K562 (cell line): ENCODE data around the gene MAP3K14. TPM values are rescaled to one million over a fixed set of nuclear protein-coding genes. Genes with fewer than 3 reads are reported as not detected.

ENCODE experiments used
- ATAC-seq: fragments of 200-7000 bp; cut with Tn5 transposase; 3 replicates; pipeline ENCODE4 v1.9.1; 2020; ENCODE audit warnings: moderate library complexity
- BruUV-seq: library from RNA; stranded (reverse); fragments of 400-500 nt; replicated peaks from 2 replicates; lab custom pipeline; 2021; lab: Mats Ljungman, UMichigan
- CTCF ChIA-PET: fragments of 300-600 bp; formaldehyde crosslinking; extraction: SDS; loops from one replicate; lab custom pipeline; 2021; ENCODE audit warnings: low intra/inter-chr PET ratio; lab: Yijun Ruan, JAX
- POLR2A ChIA-PET: fragments of 300-600, 350-650 bp; sonication (Branson Sonifier 250); formaldehyde crosslinking; extraction: SDS; loops from one replicate; lab custom pipeline; 2021; ENCODE audit warnings: antibody characterized with exemption, inconsistent platforms; lab: Yijun Ruan, JAX
- DNase-seq, 4 experiments: peaks; one replicate each; pipeline versions ENCODE4 v3.0.0 to v3.0.0-alpha.2; 2011 to 2018; ENCODE audit warnings: low spot score in 3 of 4, mixed read lengths in 3 of 4; ENCODE audit errors: extremely low read depth in 1 of 4
- FAIRE-seq: peaks from 2 replicates; lab custom pipeline; 2011; peaks lifted over from hg19 to GRCh38; lab: Jason Lieb, UNC
- H2AFZ ChIP-seq: 2 replicates; pipeline ENCODE4 v1.6.0; 2011; ENCODE audit warnings: low read depth, low read length, control low read depth, inconsistent platforms
- H3K27ac ChIP-seq: fragments of 200-600 bp; 3 replicates; pipeline ENCODE4 v1.8.0; 2011; ENCODE audit warnings: low read depth, mild to moderate bottlenecking, control low read depth, inconsistent platforms, low read length, moderate library complexity, mixed read lengths; ENCODE audit errors: extremely low read depth
- H3K27me3 ChIP-seq, 2 experiments: fragments of 300-600 bp in 1 of 2; 2 replicates in 1 of 2; 3 replicates in 1 of 2; pipeline versions ENCODE4 v1.6.0 to v1.8.0; 2011; ENCODE audit warnings: inconsistent platforms in 2 of 2, low read length in 2 of 2, mild to moderate bottlenecking in 1 of 2, mixed read lengths in 1 of 2, moderate library complexity in 1 of 2; ENCODE audit not compliant: control insufficient read depth in 2 of 2, insufficient read depth in 2 of 2
- H3K36me3 ChIP-seq: fragments of 300-600 bp; 3 replicates; pipeline ENCODE4 v1.8.0; 2011; ENCODE audit warnings: mild to moderate bottlenecking, low read length, inconsistent platforms; ENCODE audit not compliant: control insufficient read depth, insufficient read depth
- H3K4me1 ChIP-seq, 2 experiments: fragments of 200-600 bp in 1 of 2; replicated peaks in 1 of 2; 2 replicates in 1 of 2; 3 replicates in 1 of 2; pipeline versions ENCODE4 v1.5.1 to v1.8.0; 2011; ENCODE audit warnings: inconsistent platforms in 2 of 2, low read length in 2 of 2, mild to moderate bottlenecking in 1 of 2, mixed read lengths in 1 of 2, moderate library complexity in 1 of 2; ENCODE audit not compliant: control insufficient read depth in 2 of 2, insufficient read depth in 2 of 2
- H3K4me2 ChIP-seq: 2 replicates; pipeline ENCODE4 v1.6.1; 2011; ENCODE audit warnings: low read length, control low read depth, inconsistent platforms, mixed read lengths; ENCODE audit not compliant: insufficient read depth
- H3K4me3 ChIP-seq: fragments of 200-600 bp; sonication (generic), shearing (Covaris generic); 2 replicates; pipeline ENCODE4 v1.5.1; 2016; ENCODE audit warnings: control low read depth, inconsistent platforms
- H3K79me2 ChIP-seq: fragments of 200-600 bp; 3 replicates; pipeline ENCODE4 v1.8.0; 2011; ENCODE audit warnings: low read length, inconsistent platforms; ENCODE audit not compliant: control insufficient read depth, insufficient read depth
- H3K9ac ChIP-seq, 2 experiments: 2 replicates each; pipeline versions ENCODE4 v1.6.0 to v1.6.1; 2011; ENCODE audit warnings: low read depth in 2 of 2, low read length in 2 of 2, control low read depth in 1 of 2, inconsistent platforms in 1 of 2, mild to moderate bottlenecking in 1 of 2, mixed read lengths in 1 of 2; ENCODE audit not compliant: insufficient read depth in 1 of 2
- H3K9me1 ChIP-seq: one replicate; pipeline ENCODE4 v1.6.0; 2011; ENCODE audit warnings: inconsistent platforms, mild to moderate bottlenecking, low read length, moderate library complexity; ENCODE audit not compliant: control insufficient read depth, insufficient read depth
- H3K9me3 ChIP-seq: replicated peaks from 2 replicates; pipeline ENCODE4 v1.5.1; 2011; ENCODE audit warnings: low read depth, low read length, inconsistent platforms; ENCODE audit not compliant: control insufficient read depth, insufficient read depth
- H4K20me1 ChIP-seq: replicated peaks from 2 replicates; pipeline ENCODE4 v1.6.1; 2011; ENCODE audit warnings: low read length, inconsistent platforms, mixed read lengths; ENCODE audit not compliant: control insufficient read depth, insufficient read depth
- ADNP ChIP-seq: fragments of 200-800 bp; sonication (Bioruptor generic); IDR thresholded peaks from 2 replicates; pipeline ENCODE4 v1.6.1; 2016; ENCODE audit warnings: missing genetic modification characterization, missing compliant biosample characterization
- DPF2 ChIP-seq: fragments of 450-650 bp; IDR thresholded peaks from 2 replicates; pipeline ENCODE4 v1.6.1; 2016
- ETV5 ChIP-seq: sonication (generic); formaldehyde crosslinking; IDR thresholded peaks from 2 replicates; pipeline ENCODE4 v1.4.0; 2020; ENCODE audit warnings: low read depth, mild to moderate bottlenecking, missing genetic modification reagents
- FOS ChIP-seq: IDR thresholded peaks from 3 replicates; pipeline ENCODE4 v1.6.1; 2011; ENCODE audit not compliant: insufficient read length; ENCODE audit errors: extremely low read depth
- GATAD2B ChIP-seq: fragments of 450-650 bp; IDR thresholded peaks from 2 replicates; pipeline ENCODE4 v1.6.1; 2017; ENCODE audit warnings: mild to moderate bottlenecking, borderline replicate concordance
- NCOA6 ChIP-seq: fragments of 450-650 bp; IDR thresholded peaks from 2 replicates; pipeline ENCODE4 v1.6.1; 2017; ENCODE audit warnings: mild to moderate bottlenecking
- PHF8 ChIP-seq: fragments of 200-600 bp; sonication (generic); IDR thresholded peaks from 2 replicates; pipeline ENCODE4 v1.6.1; 2012; ENCODE audit warnings: mixed run types, mild to moderate bottlenecking, inconsistent platforms, low read length, moderate library complexity, borderline replicate concordance
- SP2 ChIP-seq: IDR thresholded peaks from 2 replicates; pipeline ENCODE4 v1.6.1; 2011; ENCODE audit warnings: mild to moderate bottlenecking, low read depth, low read length, moderate library complexity; ENCODE audit not compliant: poor library complexity, severe bottlenecking; ENCODE audit errors: extremely low read depth
- TSC22D4 ChIP-seq: fragments of 450-650 bp; IDR thresholded peaks from 2 replicates; pipeline ENCODE4 v1.6.1; 2016; ENCODE audit warnings: missing genetic modification characterization, missing biosample characterization, control low read depth
- ZBTB7A ChIP-seq: IDR thresholded peaks from 2 replicates; pipeline ENCODE4 v1.6.1; 2011; ENCODE audit warnings: low read depth, mild to moderate bottlenecking, low read length, moderate library complexity, borderline replicate concordance; ENCODE audit not compliant: control insufficient read depth
- ZNF197 ChIP-seq: fragments of 200-800 bp; sonication (Bioruptor generic); IDR thresholded peaks from 2 replicates; pipeline ENCODE4 v1.6.1; 2016; ENCODE audit warnings: low read depth, missing genetic modification characterization, missing compliant biosample characterization
- WGBS: fragments of 100-300 bp; shearing (Covaris generic); methylation state at CpG from one replicate; pipeline ENCODE4 v1.1.6; 2016; ENCODE audit warnings: low coverage, mixed read lengths; ENCODE audit not compliant: insufficient coverage; ENCODE audit errors: missing lambda C conversion rate; 5-methylcytosine and 5-hydroxymethylcytosine counted together
- in situ Hi-C: fragments of 300-500 bp; cut with MboI; formaldehyde crosslinking; loops from 4 replicates; pipeline ENCODE4 v1.15.0; 2018; ENCODE audit warnings: inconsistent platforms, mixed read lengths
- intact Hi-C: fragments of 100-400 bp; cut with micrococcal nuclease; formaldehyde crosslinking; loops from 2 replicates; pipeline ENCODE4 v1.14.2; 2022
- polyA plus RNA-seq, 8 experiments: library from polyadenylated mRNA; depleted of rRNA in 4 of 8; stranded (reverse) in 5 of 8; unstranded in 3 of 8; fragments of >200 nt; fragmentation: Nextera tagmentation in 2 of 8; fragmentation: Illumina TruSeq in 1 of 8; extraction: Ambion mirVana in 2 of 8; extraction: Trizol in 1 of 8; gene quantifications; 2 replicates each; pipeline versions ENCODE4 v1.2.1 to v1.2.3, GENCODE V29; 2011 to 2014; ENCODE audit warnings: inconsistent platforms in 1 of 8, missing spikeins in 1 of 8
- total RNA-seq, 7 experiments: library from RNA; depleted of rRNA in 6 of 7; stranded (reverse); fragments of >200 nt in 6 of 7; fragmentation: Illumina TruSeq in 2 of 7; extraction: Trizol in 2 of 7; gene quantifications; 2 replicates each; pipeline versions ENCODE4 v1.2.1 to v1.2.3, GENCODE V29; 2011 to 2021; ENCODE audit warnings: low replicate concordance in 1 of 7
- TF ChIP-seq, protein P1 (sequence below): fragments of 450-650 bp; formaldehyde crosslinking; IDR thresholded peaks from 2 replicates; pipeline ENCODE4 v1.4.0; 2020; ENCODE audit warnings: mild to moderate bottlenecking, mixed read lengths
- TF ChIP-seq, protein P2 (sequence below): IDR thresholded peaks from 2 replicates; pipeline ENCODE4 v1.6.1; 2011; ENCODE audit warnings: borderline replicate concordance, low read depth, mild to moderate bottlenecking, moderate library complexity, low read length; ENCODE audit not compliant: insufficient read depth, poor library complexity, severe bottlenecking
- TF ChIP-seq, protein P3 (sequence below): sonication (generic); formaldehyde crosslinking; IDR thresholded peaks from 2 replicates; pipeline ENCODE4 v1.8.1; 2023; ENCODE audit warnings: mild to moderate bottlenecking, missing genetic modification reagents
- TF ChIP-seq, protein P4 (sequence below), 2 experiments: fragments of 450-650 bp in 1 of 2; sonication (generic) in 1 of 2; formaldehyde crosslinking in 1 of 2; IDR thresholded peaks in 1 of 2; conservative IDR thresholded peaks in 1 of 2; 2 replicates each; pipeline versions ENCODE4 v1.6.1 to v1.8.1; 2016 to 2023; ENCODE audit warnings: mild to moderate bottlenecking in 2 of 2, moderate library complexity in 2 of 2, inconsistent platforms in 1 of 2, missing genetic modification reagents in 1 of 2

MAP3K14 gene
- total and polyA plus RNA-seq, 9 of the 15 experiments (the other 6 are each of a cell fraction or from before 2014, with no cell fraction given), result 0.45 to 8.7 (median 3.2) TPM

DNA sequence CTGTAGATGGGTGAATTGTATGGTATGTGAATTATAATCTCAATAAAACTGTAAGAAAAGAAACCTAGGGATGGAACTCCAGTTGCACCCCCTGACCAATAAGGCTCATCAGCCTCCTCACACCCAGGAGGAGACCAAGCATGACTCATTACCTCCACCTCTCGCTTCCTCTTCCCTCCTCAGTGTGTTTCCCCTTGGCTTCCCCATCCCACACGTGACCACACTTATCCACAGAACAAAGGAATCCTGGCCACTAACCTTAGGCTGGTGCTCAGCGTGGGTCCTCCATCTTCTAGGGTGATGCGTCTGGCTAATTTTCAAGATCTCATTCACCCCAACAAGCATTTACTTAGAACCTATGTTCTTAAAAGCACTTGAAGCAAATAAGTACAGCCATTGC, 36.2 kb upstream of the MAP3K14 start:
- in situ Hi-C loops (no loop called here), intact Hi-C loops (no loop called here)
- Histone ChIP-seq H2AFZ (no peak overlapping the region), H3K4me1 (peaks cover 0 to 6% of the 10 kb centered on the region in 2 experiments; a peak in 4 of 5 replicates), H3K9ac (no peak overlapping the region), H3K27ac (no peak overlapping the region), H3K27me3 (no peaks in the 10 kb centered on the region), H4K20me1 (no peaks in the 10 kb centered on the region), H3K4me2 (no peak overlapping the region; the same call in 1 of the 2 replicates), H3K4me3 (no peak overlapping the region), H3K79me2 (no peaks in the 10 kb centered on the region), H3K9me1 (no peaks in the 10 kb centered on the region), H3K36me3 (no peaks in the 10 kb centered on the region), H3K9me3 (no peaks in the 10 kb centered on the region)
- CTCF ChIA-PET, result no interaction called here
- 13% methylated on average over 4 of the region's 4 CpGs for WGBS
- POLR2A ChIA-PET, result no interaction called here
- peak in 3 of 4 experiments; percentile 27 to 43 (median 42) for DNase-seq
- FAIRE-seq, result no peak
- peak; percentile 60; the same call in 2 of the 3 replicates for ATAC-seq
- BruUV-seq, result no TSS peak
- TF ChIP-seq PHF8, result no peak
- TF ChIP-seq, protein P1, sequence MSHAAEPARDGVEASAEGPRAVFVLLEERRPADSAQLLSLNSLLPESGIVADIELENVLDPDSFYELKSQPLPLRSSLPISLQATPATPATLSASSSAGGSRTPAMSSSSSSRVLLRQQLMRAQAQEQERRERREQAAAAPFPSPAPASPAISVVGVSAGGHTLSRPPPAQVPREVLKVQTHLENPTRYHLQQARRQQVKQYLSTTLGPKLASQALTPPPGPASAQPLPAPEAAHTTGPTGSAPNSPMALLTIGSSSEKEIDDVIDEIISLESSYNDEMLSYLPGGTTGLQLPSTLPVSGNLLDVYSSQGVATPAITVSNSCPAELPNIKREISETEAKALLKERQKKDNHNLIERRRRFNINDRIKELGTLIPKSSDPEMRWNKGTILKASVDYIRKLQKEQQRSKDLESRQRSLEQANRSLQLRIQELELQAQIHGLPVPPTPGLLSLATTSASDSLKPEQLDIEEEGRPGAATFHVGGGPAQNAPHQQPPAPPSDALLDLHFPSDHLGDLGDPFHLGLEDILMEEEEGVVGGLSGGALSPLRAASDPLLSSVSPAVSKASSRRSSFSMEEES (CRISPR knock-in tag), result no peak
- TF ChIP-seq, protein P2, sequence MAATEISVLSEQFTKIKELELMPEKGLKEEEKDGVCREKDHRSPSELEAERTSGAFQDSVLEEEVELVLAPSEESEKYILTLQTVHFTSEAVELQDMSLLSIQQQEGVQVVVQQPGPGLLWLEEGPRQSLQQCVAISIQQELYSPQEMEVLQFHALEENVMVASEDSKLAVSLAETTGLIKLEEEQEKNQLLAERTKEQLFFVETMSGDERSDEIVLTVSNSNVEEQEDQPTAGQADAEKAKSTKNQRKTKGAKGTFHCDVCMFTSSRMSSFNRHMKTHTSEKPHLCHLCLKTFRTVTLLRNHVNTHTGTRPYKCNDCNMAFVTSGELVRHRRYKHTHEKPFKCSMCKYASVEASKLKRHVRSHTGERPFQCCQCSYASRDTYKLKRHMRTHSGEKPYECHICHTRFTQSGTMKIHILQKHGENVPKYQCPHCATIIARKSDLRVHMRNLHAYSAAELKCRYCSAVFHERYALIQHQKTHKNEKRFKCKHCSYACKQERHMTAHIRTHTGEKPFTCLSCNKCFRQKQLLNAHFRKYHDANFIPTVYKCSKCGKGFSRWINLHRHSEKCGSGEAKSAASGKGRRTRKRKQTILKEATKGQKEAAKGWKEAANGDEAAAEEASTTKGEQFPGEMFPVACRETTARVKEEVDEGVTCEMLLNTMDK, result no peak
- TF ChIP-seq, protein P3, sequence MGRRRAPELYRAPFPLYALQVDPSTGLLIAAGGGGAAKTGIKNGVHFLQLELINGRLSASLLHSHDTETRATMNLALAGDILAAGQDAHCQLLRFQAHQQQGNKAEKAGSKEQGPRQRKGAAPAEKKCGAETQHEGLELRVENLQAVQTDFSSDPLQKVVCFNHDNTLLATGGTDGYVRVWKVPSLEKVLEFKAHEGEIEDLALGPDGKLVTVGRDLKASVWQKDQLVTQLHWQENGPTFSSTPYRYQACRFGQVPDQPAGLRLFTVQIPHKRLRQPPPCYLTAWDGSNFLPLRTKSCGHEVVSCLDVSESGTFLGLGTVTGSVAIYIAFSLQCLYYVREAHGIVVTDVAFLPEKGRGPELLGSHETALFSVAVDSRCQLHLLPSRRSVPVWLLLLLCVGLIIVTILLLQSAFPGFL, result no peak
- TF ChIP-seq ZNF197 (CRISPR knock-in tag), result no peak
- no peak for TF ChIP-seq SP2
- no peak for TF ChIP-seq TSC22D4 (tag)
- no peak for TF ChIP-seq NCOA6
- no peak for TF ChIP-seq GATAD2B
- TF ChIP-seq, protein P4, sequence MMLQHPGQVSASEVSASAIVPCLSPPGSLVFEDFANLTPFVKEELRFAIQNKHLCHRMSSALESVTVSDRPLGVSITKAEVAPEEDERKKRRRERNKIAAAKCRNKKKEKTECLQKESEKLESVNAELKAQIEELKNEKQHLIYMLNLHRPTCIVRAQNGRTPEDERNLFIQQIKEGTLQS (IDR thresholded peaks at IDR 0.05), result peak; percentile 83
- TF ChIP-seq, protein P4 (CRISPR knock-in tag; conservative IDR thresholded peaks at IDR 0.05), result no peak
- TF ChIP-seq ZBTB7A, result no peak
- TF ChIP-seq FOS, result peak; percentile 6
- peak; percentile 48; the same call in 1 of the 2 replicates for TF ChIP-seq DPF2
- TF ChIP-seq ADNP, result no peak
- no peak for TF ChIP-seq ETV5 (CRISPR knock-in tag)
